K562 (cell line): Measurements from ENCODE around the gene CBL. TPM values are rescaled to one million over a fixed set of nuclear protein-coding genes. Genes with fewer than 3 reads are reported as not detected.

ENCODE experiments used
- ATF6 ChIP-seq: sonication (generic); formaldehyde crosslinking; IDR thresholded peaks from 2 replicates; pipeline ENCODE4 v1.4.0; 2020; ENCODE audit warnings: mild to moderate bottlenecking, missing genetic modification reagents
- FOXA3 ChIP-seq, 2 experiments: fragments of 450-650 bp in 1 of 2; sonication (generic) in 1 of 2; formaldehyde crosslinking; IDR thresholded peaks in 1 of 2; conservative IDR thresholded peaks in 1 of 2; 2 replicates each; pipeline versions ENCODE4 v1.4.0 to v1.8.0; 2020 to 2022; ENCODE audit warnings: mild to moderate bottlenecking in 2 of 2, missing genetic modification reagents in 1 of 2
- HNRNPH1 ChIP-seq: fragments of 200-400 bp; formaldehyde crosslinking; optimal IDR thresholded peaks from 2 replicates; pipeline ENCODE3; 2017; ENCODE audit warnings: low read depth, mild to moderate bottlenecking, low read length, moderate library complexity
- SLC30A9 ChIP-seq: fragments of 250-450 bp; sonication (Bioruptor Pico); IDR thresholded peaks from 2 replicates; pipeline ENCODE4 v1.8.0; 2022; ENCODE audit warnings: mild to moderate bottlenecking, moderate library complexity
- VEZF1 ChIP-seq: fragments of 200-800 bp; sonication (Bioruptor generic); IDR thresholded peaks from 2 replicates; pipeline ENCODE4 v1.6.1; 2017; ENCODE audit warnings: missing genetic modification characterization, missing compliant biosample characterization
- ZC3H8 ChIP-seq: fragments of 450-650 bp; IDR thresholded peaks from 2 replicates; pipeline ENCODE4 v1.6.1; 2017
- ZNF445 ChIP-seq: fragments of 250-450 bp; sonication (Bioruptor Pico); IDR thresholded peaks from 2 replicates; pipeline ENCODE4 v1.4.0; 2020; ENCODE audit warnings: low read depth, mild to moderate bottlenecking, moderate library complexity
- polyA plus RNA-seq, 8 experiments: library from polyadenylated mRNA; depleted of rRNA in 4 of 8; stranded (reverse) in 5 of 8; unstranded in 3 of 8; fragments of >200 nt; fragmentation: Nextera tagmentation in 2 of 8; fragmentation: Illumina TruSeq in 1 of 8; extraction: Ambion mirVana in 2 of 8; extraction: Trizol in 1 of 8; gene quantifications; 2 replicates each; pipeline versions ENCODE4 v1.2.1 to v1.2.3, GENCODE V29; 2011 to 2014; ENCODE audit warnings: inconsistent platforms in 1 of 8, missing spikeins in 1 of 8
- total RNA-seq, 7 experiments: library from RNA; depleted of rRNA in 6 of 7; stranded (reverse); fragments of >200 nt in 6 of 7; fragmentation: Illumina TruSeq in 2 of 7; extraction: Trizol in 2 of 7; gene quantifications; 2 replicates each; pipeline versions ENCODE4 v1.2.1 to v1.2.3, GENCODE V29; 2011 to 2021; ENCODE audit warnings: low replicate concordance in 1 of 7
- TF ChIP-seq, protein P1 (sequence below): sonication (generic); formaldehyde crosslinking; IDR thresholded peaks from 2 replicates; pipeline ENCODE4 v1.8.0; 2022; ENCODE audit warnings: mild to moderate bottlenecking, missing genetic modification reagents, borderline replicate concordance
- TF ChIP-seq, protein P2 (sequence below), 3 experiments: fragments of 200-800 bp in 1 of 3; fragments of 250-450 bp in 1 of 3; fragments of 450-650 bp in 1 of 3; sonication (Bioruptor Pico) in 1 of 3; sonication (Bioruptor generic) in 1 of 3; formaldehyde crosslinking in 1 of 3; IDR thresholded peaks; 2 replicates each; pipeline versions ENCODE4 v1.6.1 to v1.8.0; 2016 to 2022; ENCODE audit warnings: mild to moderate bottlenecking in 2 of 3, missing genetic modification characterization in 2 of 3, missing compliant biosample characterization in 1 of 3, moderate library complexity in 1 of 3

Gene CBL
- total and polyA plus RNA-seq, 9 of the 15 experiments (the other 6 are each of a cell fraction or from before 2014, with no cell fraction given): 3.2 to 24.9 (median 9.9) TPM

GRCh38 chr11:119316729-119317591, 110.8 kb downstream of the CBL start, which contains the start of gene MCAM (continued):
- TF ChIP-seq, protein P1, sequence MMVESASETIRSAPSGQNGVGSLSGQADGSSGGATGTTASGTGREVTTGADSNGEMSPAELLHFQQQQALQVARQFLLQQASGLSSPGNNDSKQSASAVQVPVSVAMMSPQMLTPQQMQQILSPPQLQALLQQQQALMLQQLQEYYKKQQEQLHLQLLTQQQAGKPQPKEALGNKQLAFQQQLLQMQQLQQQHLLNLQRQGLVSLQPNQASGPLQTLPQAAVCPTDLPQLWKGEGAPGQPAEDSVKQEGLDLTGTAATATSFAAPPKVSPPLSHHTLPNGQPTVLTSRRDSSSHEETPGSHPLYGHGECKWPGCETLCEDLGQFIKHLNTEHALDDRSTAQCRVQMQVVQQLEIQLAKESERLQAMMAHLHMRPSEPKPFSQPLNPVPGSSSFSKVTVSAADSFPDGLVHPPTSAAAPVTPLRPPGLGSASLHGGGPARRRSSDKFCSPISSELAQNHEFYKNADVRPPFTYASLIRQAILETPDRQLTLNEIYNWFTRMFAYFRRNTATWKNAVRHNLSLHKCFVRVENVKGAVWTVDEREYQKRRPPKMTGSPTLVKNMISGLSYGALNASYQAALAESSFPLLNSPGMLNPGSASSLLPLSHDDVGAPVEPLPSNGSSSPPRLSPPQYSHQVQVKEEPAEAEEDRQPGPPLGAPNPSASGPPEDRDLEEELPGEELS (CRISPR knock-in tag): 0 out of 2 replicates have a peak, but pooled peaks have one; percentile 70
- TF ChIP-seq ATF6 (CRISPR knock-in tag) (peak; percentile 68; the same call in 1 of the 2 replicates), ZC3H8 (no peak), HNRNPH1 (no peak), FOXA3 (CRISPR knock-in tag; conservative IDR thresholded peaks at IDR 0.05 in 1 of 2, IDR thresholded peaks at IDR 0.05 in 1 of 2) (no peak), ZNF445 (no peak), SLC30A9 (CRISPR knock-in tag) (no peak), VEZF1 (CRISPR knock-in tag) (peak; percentile 90)
- TF ChIP-seq, protein P2, sequence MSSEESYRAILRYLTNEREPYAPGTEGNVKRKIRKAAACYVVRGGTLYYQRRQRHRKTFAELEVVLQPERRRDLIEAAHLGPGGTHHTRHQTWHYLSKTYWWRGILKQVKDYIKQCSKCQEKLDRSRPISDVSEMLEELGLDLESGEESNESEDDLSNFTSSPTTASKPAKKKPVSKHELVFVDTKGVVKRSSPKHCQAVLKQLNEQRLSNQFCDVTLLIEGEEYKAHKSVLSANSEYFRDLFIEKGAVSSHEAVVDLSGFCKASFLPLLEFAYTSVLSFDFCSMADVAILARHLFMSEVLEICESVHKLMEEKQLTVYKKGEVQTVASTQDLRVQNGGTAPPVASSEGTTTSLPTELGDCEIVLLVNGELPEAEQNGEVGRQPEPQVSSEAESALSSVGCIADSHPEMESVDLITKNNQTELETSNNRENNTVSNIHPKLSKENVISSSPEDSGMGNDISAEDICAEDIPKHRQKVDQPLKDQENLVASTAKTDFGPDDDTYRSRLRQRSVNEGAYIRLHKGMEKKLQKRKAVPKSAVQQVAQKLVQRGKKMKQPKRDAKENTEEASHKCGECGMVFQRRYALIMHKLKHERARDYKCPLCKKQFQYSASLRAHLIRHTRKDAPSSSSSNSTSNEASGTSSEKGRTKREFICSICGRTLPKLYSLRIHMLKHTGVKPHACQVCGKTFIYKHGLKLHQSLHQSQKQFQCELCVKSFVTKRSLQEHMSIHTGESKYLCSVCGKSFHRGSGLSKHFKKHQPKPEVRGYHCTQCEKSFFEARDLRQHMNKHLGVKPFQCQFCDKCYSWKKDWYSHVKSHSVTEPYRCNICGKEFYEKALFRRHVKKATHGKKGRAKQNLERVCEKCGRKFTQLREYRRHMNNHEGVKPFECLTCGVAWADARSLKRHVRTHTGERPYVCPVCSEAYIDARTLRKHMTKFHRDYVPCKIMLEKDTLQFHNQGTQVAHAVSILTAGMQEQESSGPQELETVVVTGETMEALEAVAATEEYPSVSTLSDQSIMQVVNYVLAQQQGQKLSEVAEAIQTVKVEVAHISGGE (CRISPR knock-in tag; IDR thresholded peaks at IDR 0.05): peak in 1 of 3 experiments; percentile 47; a peak in 2 of 6 replicates
